D721Med (cell line): ENCODE measurements around the gene TSHZ1.

Experiments used
- DNase-seq: peaks from one replicate; pipeline ENCODE4 v3.0.0; 2011; ENCODE audit warnings: low spot score; ENCODE audit not compliant: insufficient read length
- FAIRE-seq: peaks from 2 replicates; lab custom pipeline; 2011; peaks lifted over from hg19 to GRCh38; lab: Jason Lieb, UNC
- CTCF ChIP-seq: IDR thresholded peaks from 2 replicates; pipeline ENCODE4 v1.5.1; 2012; ENCODE audit warnings: mild to moderate bottlenecking, control low read depth; ENCODE audit not compliant: insufficient read depth; ENCODE audit errors: missing control alignments

Gene TSHZ1

DNA sequence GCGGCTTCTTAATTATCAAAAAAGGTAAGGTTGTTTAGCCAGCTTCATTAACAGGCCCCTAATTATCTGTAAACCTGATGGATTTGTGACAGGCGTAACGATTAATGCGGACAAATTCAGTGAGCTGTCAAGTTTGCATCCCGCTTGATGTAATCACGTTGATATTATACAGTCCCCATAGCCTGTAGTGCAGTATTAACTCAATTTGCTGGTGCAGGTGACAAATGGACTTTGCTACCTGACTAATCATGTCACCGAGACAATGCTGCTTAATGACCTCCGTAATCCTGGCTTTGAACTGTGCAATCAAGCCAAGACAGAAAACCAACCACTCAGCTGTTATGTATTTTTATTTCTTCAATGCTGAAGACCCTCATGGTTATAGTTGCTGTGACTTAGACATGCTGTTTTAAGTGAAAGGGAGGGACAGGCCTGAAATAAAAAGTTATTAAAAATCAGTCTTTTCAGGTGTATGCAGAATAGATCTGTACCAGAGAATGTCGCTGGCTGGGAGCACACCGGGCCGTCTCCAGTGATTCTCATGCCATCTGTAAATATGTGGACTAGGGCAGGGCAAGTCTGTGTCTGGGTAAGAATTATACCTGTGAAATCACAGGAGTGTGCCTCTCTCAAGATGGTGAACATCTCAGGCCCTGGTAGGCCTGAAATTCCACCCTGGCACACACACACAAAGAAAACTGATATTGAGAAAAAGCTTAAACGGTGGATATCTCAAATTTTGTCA, 4.3 kb downstream of the TSHZ1 start:
- DNase-seq (no peak), FAIRE-seq (peak; percentile 100)
- TF ChIP-seq CTCF, result no peak

- FAIRE-seq, result no peak
- no peak for DNase-seq
- TF ChIP-seq CTCF, result no peak
Measured at GRCh38 chr18:75215663-75216062, 5.1 kb downstream of the TSHZ1 start.

- no peak for TF ChIP-seq CTCF
- no peak for DNase-seq
- FAIRE-seq, result peak; percentile 98
Measured at GRCh38 chr18:75216212-75216910, 5.8 kb downstream of the TSHZ1 start.

- DNase-seq (no peak), FAIRE-seq (no peak)
- no peak for TF ChIP-seq CTCF
Measured at GRCh38 chr18:75216911-75217689, 6.5 kb downstream of the TSHZ1 start.

- DNase-seq, result no peak
- no peak for FAIRE-seq
- TF ChIP-seq CTCF, result no peak
Measured at GRCh38 chr18:75218065-75218923, 7.7 kb downstream of the TSHZ1 start.

DNA sequence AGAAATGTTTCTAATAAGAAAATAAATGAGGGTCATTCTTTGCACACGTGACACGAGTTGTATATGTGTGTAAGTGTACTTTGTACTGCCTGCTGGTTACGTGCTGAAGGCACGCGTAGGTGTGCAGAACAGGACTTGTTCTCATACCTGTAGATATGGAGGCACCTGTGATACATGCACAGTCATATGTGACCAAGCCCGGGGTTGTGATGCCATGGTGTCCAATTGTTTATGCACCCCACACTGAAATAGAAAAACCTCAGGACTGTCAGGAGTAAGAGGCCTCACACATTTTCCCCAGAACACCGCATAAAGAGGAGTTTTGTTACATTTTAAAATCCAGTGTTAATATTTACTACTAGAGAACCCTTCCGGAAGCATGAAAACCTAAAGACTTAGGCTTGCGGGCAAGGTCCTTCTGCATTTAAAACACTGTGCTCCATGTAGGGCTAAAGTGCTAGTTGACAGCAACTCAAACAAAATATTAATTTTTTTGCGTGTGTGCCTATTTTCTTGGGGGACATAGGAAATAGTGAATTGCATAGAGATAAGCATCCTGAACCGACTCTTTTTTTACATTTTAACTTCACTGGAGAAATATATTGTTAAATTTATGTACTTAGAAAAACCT, 9.3 kb downstream of the TSHZ1 start:
- no peak for DNase-seq
- TF ChIP-seq CTCF, result no peak
- FAIRE-seq, result no peak
